ENCODE results near the gene PLEKHG4.

GRCh38 chr16:67270931-67271338 lies 8.4 kb upstream of the PLEKHG4 start:
- no peak for TF ChIP-seq CTCF (IDR thresholded peaks at IDR 0.05 in 2 of 3, conservative IDR thresholded peaks at IDR 0.05 in 1 of 3; ENCODE audit: control insufficient read depth in 2 of 3, extremely low read depth in 1 of 3, insufficient read depth in 1 of 3, low read depth in 3 of 3, low read length in 3 of 3)
- TF ChIP-seq TCF12 (IDR thresholded peaks at IDR 0.05; ENCODE audit: low read depth, low read length): no peak
- TF ChIP-seq NR2C2 (IDR thresholded peaks at IDR 0.05; ENCODE audit: borderline replicate concordance, control insufficient read depth, insufficient read length, low read depth): no peak
- TF ChIP-seq SMC3 (IDR thresholded peaks at IDR 0.05; ENCODE audit: borderline replicate concordance, low read length): no peak
- TF ChIP-seq ZNF274 (IDR thresholded peaks at IDR 0.05; ENCODE audit: insufficient read depth, insufficient read length): no peak
- no peak for TF ChIP-seq KDM1A (IDR thresholded peaks at IDR 0.05; ENCODE audit: borderline replicate concordance)
